Hepatocyte (in vitro differentiated cells): ENCODE results near the gene MED4. TPM values are rescaled to one million over a fixed set of nuclear protein-coding genes. Genes with fewer than 3 reads are reported as not detected.

Experiments used
- DNase-seq: peaks from one replicate; pipeline ENCODE4 v3.0.0-alpha.2; 2016; ENCODE audit warnings: low spot score
- H2AFZ ChIP-seq: fragments of 200-600 bp; sonication (generic); 2 replicates; pipeline ENCODE4 v1.6.0; 2016; ENCODE audit warnings: antibody characterized with exemption, mild to moderate bottlenecking
- H3K27ac ChIP-seq: fragments of 200-600 bp; sonication (generic); 2 replicates; pipeline ENCODE4 v1.5.1; 2016; ENCODE audit warnings: mild to moderate bottlenecking
- H3K27me3 ChIP-seq: fragments of 200-600 bp; sonication (generic); 2 replicates; pipeline ENCODE4 v1.6.1; 2016
- H3K36me3 ChIP-seq: fragments of 200-600 bp; sonication (generic); replicated peaks from 2 replicates; pipeline ENCODE4 v1.5.1; 2016; ENCODE audit warnings: low read depth; ENCODE audit not compliant: insufficient read depth
- H3K4me1 ChIP-seq: fragments of 200-600 bp; sonication (generic); 2 replicates; pipeline ENCODE4 v1.5.1; 2016; ENCODE audit warnings: mild to moderate bottlenecking, moderate library complexity; ENCODE audit not compliant: insufficient read depth
- H3K4me2 ChIP-seq: fragments of 200-600 bp; sonication (generic); 2 replicates; pipeline ENCODE4 v1.6.0; 2016
- H3K4me3 ChIP-seq: fragments of 200-600 bp; sonication (generic); 2 replicates; pipeline ENCODE4 v1.5.1; 2016; ENCODE audit warnings: mild to moderate bottlenecking
- H3K79me2 ChIP-seq: fragments of 200-600 bp; sonication (generic); 2 replicates; pipeline ENCODE4 v1.6.0; 2017; ENCODE audit warnings: mild to moderate bottlenecking
- H3K9me2 ChIP-seq: fragments of 200-600 bp; sonication (generic); replicated peaks from 2 replicates; pipeline ENCODE4 v1.6.0; 2017; ENCODE audit warnings: mild to moderate bottlenecking; ENCODE audit not compliant: insufficient read depth
- H3K9me3 ChIP-seq: fragments of 200-600 bp; sonication (generic); 2 replicates; pipeline ENCODE4 v1.5.1; 2016; ENCODE audit warnings: low read depth, mild to moderate bottlenecking
- H4K20me1 ChIP-seq: fragments of 200-600 bp; sonication (generic); 2 replicates; pipeline ENCODE4 v1.6.0; 2016; ENCODE audit warnings: mild to moderate bottlenecking; ENCODE audit not compliant: insufficient read depth, poor library complexity, severe bottlenecking
- CTCF ChIP-seq: fragments of 200-600 bp; sonication (generic); IDR thresholded peaks from 2 replicates; pipeline ENCODE4 v1.5.1; 2016; ENCODE audit warnings: antibody characterized with exemption, mild to moderate bottlenecking; ENCODE audit not compliant: poor library complexity
- EZH2 ChIP-seq: fragments of 200-600 bp; sonication (generic); IDR thresholded peaks from 2 replicates; pipeline ENCODE4 v1.6.1; 2016; ENCODE audit warnings: antibody characterized with exemption, mild to moderate bottlenecking, borderline replicate concordance
- EZH2phosphoT487 ChIP-seq: fragments of 200-600 bp; sonication (generic); IDR thresholded peaks from one replicate; pipeline ENCODE4 v1.6.1; 2018; ENCODE audit warnings: antibody characterized with exemption, mild to moderate bottlenecking, low read depth, moderate library complexity; ENCODE audit not compliant: unreplicated experiment, severe bottlenecking
- WGBS: methylation state at CpG from one replicate; pipeline ENCODE4 v1.1.6; 2016; ENCODE audit warnings: low lambda C conversion rate; ENCODE audit errors: missing lambda C conversion rate; 5-methylcytosine and 5-hydroxymethylcytosine counted together
- polyA plus RNA-seq: library from polyadenylated mRNA; unstranded; fragments of >200 nt; fragmentation: Nextera tagmentation; extraction: Ambion mirVana; gene quantifications from 2 replicates; pipeline ENCODE4 v1.2.1, GENCODE V29; 2016
- total RNA-seq: library from RNA; depleted of rRNA; stranded (reverse); fragments of >200 nt; gene quantifications from 2 replicates; pipeline ENCODE4 v1.2.3, GENCODE V29; 2014

Gene MED4
- total and polyA plus RNA-seq, 2 experiments from 2014 or later, result 37.4 to 63.4 TPM

- Histone ChIP-seq H4K20me1 (no peaks in the 10 kb centered on the region), H3K36me3 (no peaks in the 10 kb centered on the region), H3K27me3 (no peaks in the 10 kb centered on the region), H3K79me2 (peaks cover 9% of the 10 kb centered on the region), H3K4me1 (peaks cover 6% of the 10 kb centered on the region), H3K9me3 (no peaks in the 10 kb centered on the region), H3K9me2 (no peaks in the 10 kb centered on the region), H3K4me3 (no peak overlapping the region), H2AFZ (no peak overlapping the region), H3K27ac (peak overlapping the region; percentile 65), H3K4me2 (no peak overlapping the region)
- TF ChIP-seq EZH2 (no peak), EZH2phosphoT487 (no peak), CTCF (no peak)
- no peak for DNase-seq
These were observed 54.9 kb downstream of the MED4 start for GRCh38 chr13:48040049-48040448.

GRCh38 chr13:48038761-48039160 lies 56.1 kb downstream of the MED4 start:
- peaks cover 9% of the 10 kb centered on the region for H3K79me2 ChIP-seq
- no peaks in the 10 kb centered on the region for H3K9me3 ChIP-seq
- H3K4me3 ChIP-seq, result no peak overlapping the region
- DNase-seq, result no peak
- no peaks in the 10 kb centered on the region for H3K27me3 ChIP-seq
- H3K4me1 ChIP-seq, result peaks cover 6% of the 10 kb centered on the region
- peak overlapping the region; percentile 78 for H2AFZ ChIP-seq
- no peaks in the 10 kb centered on the region for H4K20me1 ChIP-seq
- WGBS, result 100% methylated on average over 1 of the region's 1 CpG
- peak overlapping the region; percentile 86 for H3K4me2 ChIP-seq
- no peaks in the 10 kb centered on the region for H3K9me2 ChIP-seq
- H3K36me3 ChIP-seq, result no peaks in the 10 kb centered on the region
- TF ChIP-seq EZH2, result no peak
- no peak for TF ChIP-seq CTCF
- TF ChIP-seq EZH2phosphoT487, result no peak
- peak overlapping the region; percentile 98 for H3K27ac ChIP-seq

GRCh38 chr13:48037346-48038173 lies 57.3 kb downstream of the MED4 start, which contains the start of gene NUDT15:
Gene NUDT15, plus strand, starts transcription at chr13:48037726. Its CDS starts 21 bp downstream, at chr13:48037747.
- peaks cover 9% of the 10 kb centered on the region for H3K79me2 ChIP-seq
- no peaks in the 10 kb centered on the region for H3K9me2 ChIP-seq
- H3K36me3 ChIP-seq, result no peaks in the 10 kb centered on the region
- no peaks in the 10 kb centered on the region for H3K27me3 ChIP-seq
- H3K4me3 ChIP-seq, result peak within 1 kb of the TSS; percentile 55
- H3K27ac ChIP-seq, result peak within 1 kb of the TSS; percentile 98
- DNase-seq, result peak; percentile 97
- peak within 1 kb of the TSS; percentile 86 for H3K4me2 ChIP-seq
- no peaks in the 10 kb centered on the region for H3K9me3 ChIP-seq
- H2AFZ ChIP-seq, result peak within 1 kb of the TSS; percentile 78
- WGBS, result 3% methylated on average over 79 of the region's 82 CpGs
- H3K4me1 ChIP-seq, result peaks cover 6% of the 10 kb centered on the region
- no peaks in the 10 kb centered on the region for H4K20me1 ChIP-seq
- TF ChIP-seq EZH2, result no peak
- TF ChIP-seq CTCF, result peak; percentile 100
